H54 (cell line): ENCODE results near the gene MRPL54.
"Not testable (repeated sequence)": the region's sequence is repeated elsewhere in the genome, so short reads cannot be mapped to it uniquely, and the experiment has no call there.

Experiments used
- DNase-seq: peaks from one replicate; pipeline ENCODE4 v3.0.0; 2011; ENCODE audit warnings: low spot score, mixed read lengths; ENCODE audit not compliant: insufficient read length
- FAIRE-seq: peaks from 3 replicates; lab custom pipeline; 2011; peaks lifted over from hg19 to GRCh38; lab: Jason Lieb, UNC
- POLR2A ChIP-seq: IDR thresholded peaks from 2 replicates; pipeline ENCODE4 v1.6.1; 2011; ENCODE audit warnings: low read depth, mild to moderate bottlenecking, low read length

The MRPL54 gene

GRCh38 chr19:3810708-3811355, 48.4 kb downstream of the MRPL54 start:
- FAIRE-seq (no peak), DNase-seq (no peak)
- no peak for TF ChIP-seq POLR2A

- DNase-seq (no peak), FAIRE-seq (no peak)
- no peak for TF ChIP-seq POLR2A
Measured at GRCh38 chr19:3813473-3814392, 51.3 kb downstream of the MRPL54 start.

- no peak for DNase-seq
- no peak for TF ChIP-seq POLR2A
- FAIRE-seq, result no peak
Measured at GRCh38 chr19:3814648-3815047, 52.2 kb downstream of the MRPL54 start.

GRCh38 chr19:3816148-3816547, 53.7 kb downstream of the MRPL54 start:
- FAIRE-seq, DNase-seq: not testable (repeated sequence)

GRCh38 chr19:3816566-3817218, 54.2 kb downstream of the MRPL54 start:
- TF ChIP-seq POLR2A, result no peak
- FAIRE-seq, result no peak
- no peak for DNase-seq
